CD4-positive, CD25-positive, alpha-beta regulatory T cell (primary cell): ENCODE data around the gene ZRANB1. TPM values are rescaled to one million over a fixed set of nuclear protein-coding genes. Genes with fewer than 3 reads are reported as not detected.
A peak's percentile ranks its signal among the peaks of the same experiment; 100 is the strongest.

Experiments
- ATAC-seq, 2 donors: fragments of 150-1000 bp; cut with Tn5 transposase; one replicate each; pipeline ENCODE4 v1.10.0; 2021; ENCODE audit warnings: low read depth in 2 of 2, moderate number of reproducible peaks in 2 of 2, moderate library complexity in 1 of 2
- DNase-seq, 3 donors: peaks; one replicate each; pipeline versions ENCODE4 v3.0.0 to v3.0.0-alpha.2; 2012 to 2022; ENCODE audit warnings: mixed read lengths in 1 of 3
- H3K27ac ChIP-seq: one replicate; pipeline ENCODE4 v1.7.0; 2013; ENCODE audit warnings: mild to moderate bottlenecking, low read length; ENCODE audit not compliant: insufficient read depth, poor library complexity, severe bottlenecking
- H3K27me3 ChIP-seq: one replicate; pipeline ENCODE4 v1.7.0; 2013; ENCODE audit warnings: low read length; ENCODE audit not compliant: control insufficient read depth, insufficient read depth
- H3K36me3 ChIP-seq: one replicate; pipeline ENCODE4 v1.7.0; 2013; ENCODE audit warnings: mild to moderate bottlenecking, low read length, moderate library complexity; ENCODE audit not compliant: control insufficient read depth, insufficient read depth
- H3K4me1 ChIP-seq: 2 replicates; pipeline ENCODE4 v1.7.0; 2013; ENCODE audit warnings: mild to moderate bottlenecking, low read length; ENCODE audit not compliant: insufficient read depth, control insufficient read depth, poor library complexity, severe bottlenecking
- H3K4me3 ChIP-seq: one replicate; pipeline ENCODE4 v1.7.0; 2013; ENCODE audit warnings: low read depth, mild to moderate bottlenecking, low read length, moderate library complexity
- H3K9me3 ChIP-seq, 2 experiments: 1 replicate in 1 of 2; 2 replicates in 1 of 2; pipeline ENCODE4 v1.7.0; 2013; ENCODE audit warnings: low read length in 2 of 2, mild to moderate bottlenecking in 1 of 2, moderate library complexity in 1 of 2; ENCODE audit not compliant: control insufficient read depth in 2 of 2
- H3K27ac Mint-ChIP-seq, 3 donors: one replicate each; pipeline ENCODE4 v1.8.0; 2020 to 2022; ENCODE audit warnings: mild to moderate bottlenecking in 3 of 3, mixed read lengths in 3 of 3, moderate library complexity in 2 of 3
- H3K27me3 Mint-ChIP-seq: one replicate; pipeline ENCODE4 v1.8.0; 2022; ENCODE audit warnings: mild to moderate bottlenecking, mixed read lengths
- H3K36me3 Mint-ChIP-seq: one replicate; pipeline ENCODE4 v1.8.0; 2020; ENCODE audit warnings: mixed read lengths
- H3K4me1 Mint-ChIP-seq, 4 donors: one replicate each; pipeline ENCODE4 v1.8.0; 2020 to 2022; ENCODE audit warnings: mixed read lengths in 4 of 4, mild to moderate bottlenecking in 1 of 4
- H3K4me3 Mint-ChIP-seq, 4 donors: one replicate each; pipeline ENCODE4 v1.8.0; 2020 to 2022; ENCODE audit warnings: mild to moderate bottlenecking in 4 of 4, mixed read lengths in 4 of 4, moderate library complexity in 3 of 4
- H3K9me3 Mint-ChIP-seq, 7 donors: one replicate each; pipeline ENCODE4 v1.8.0; 2020 to 2022; ENCODE audit warnings: mixed read lengths in 7 of 7, mild to moderate bottlenecking in 3 of 7, moderate library complexity in 2 of 7
- polyA plus RNA-seq, 4 donors: library from polyadenylated mRNA; unstranded; fragments of 300-500 nt; fragmentation: Illumina TruSeq; gene quantifications; one replicate each; pipeline ENCODE4 v1.2.3, GENCODE V29; 2021
- total RNA-seq: library from RNA; stranded (reverse); gene quantifications from one replicate; pipeline ENCODE4 v1.2.3, GENCODE V29; 2022

The ZRANB1 gene
- total and polyA plus RNA-seq, 5 donors from 2014 or later, result 6.6 to 27.8 (median 6.9) TPM

- peak overlapping the region; percentile 94 to 98 (median 96) for H3K27ac Mint-ChIP-seq
- no peaks in the 10 kb centered on the region for H3K9me3 Mint-ChIP-seq
- H3K4me3 Mint-ChIP-seq, result peak overlapping the region; percentile 88 to 97 (median 92)
- no peaks in the 10 kb centered on the region for H3K27me3 ChIP-seq
- no peaks in the 10 kb centered on the region for H3K9me3 ChIP-seq
- H3K4me1 ChIP-seq, result peaks cover 27% of the 10 kb centered on the region
- H3K27me3 Mint-ChIP-seq, result peaks cover 23% of the 10 kb centered on the region
- H3K27ac ChIP-seq, result peak overlapping the region; percentile 94
- no peaks in the 10 kb centered on the region for H3K36me3 ChIP-seq
- ATAC-seq (peak in 1 of 2 donors; percentile 0), DNase-seq (no peak)
- peaks cover 26 to 42% (median 35%) of the 10 kb centered on the region in 4 donors for H3K4me1 Mint-ChIP-seq
- peak overlapping the region; percentile 95 for H3K4me3 ChIP-seq
- H3K36me3 Mint-ChIP-seq, result peaks cover 3% of the 10 kb centered on the region
These were observed 25.8 kb upstream of the ZRANB1 start for GRCh38 chr10:124916098-124916584.

- H3K27ac ChIP-seq, result peak overlapping the region; percentile 94
- H3K4me1 ChIP-seq, result peaks cover 27% of the 10 kb centered on the region
- ATAC-seq (peak; percentile 95 to 96), DNase-seq (peak; percentile 96)
- Mint-ChIP-seq H3K27me3 (peaks cover 16% of the 10 kb centered on the region), H3K27ac (peak overlapping the region; percentile 94 to 98 (median 97)), H3K9me3 (no peaks in the 10 kb centered on the region), H3K36me3 (peaks cover 3% of the 10 kb centered on the region), H3K4me3 (peak overlapping the region; percentile 88 to 98 (median 94)), H3K4me1 (peaks cover 21 to 47% (median 32%) of the 10 kb centered on the region in 4 donors)
- H3K27me3 ChIP-seq, result no peaks in the 10 kb centered on the region
- H3K36me3 ChIP-seq, result no peaks in the 10 kb centered on the region
- peak overlapping the region; percentile 95 for H3K4me3 ChIP-seq
- no peaks in the 10 kb centered on the region for H3K9me3 ChIP-seq
These were observed 25.1 kb upstream of the ZRANB1 start for GRCh38 chr10:124916585-124917427.

DNA sequence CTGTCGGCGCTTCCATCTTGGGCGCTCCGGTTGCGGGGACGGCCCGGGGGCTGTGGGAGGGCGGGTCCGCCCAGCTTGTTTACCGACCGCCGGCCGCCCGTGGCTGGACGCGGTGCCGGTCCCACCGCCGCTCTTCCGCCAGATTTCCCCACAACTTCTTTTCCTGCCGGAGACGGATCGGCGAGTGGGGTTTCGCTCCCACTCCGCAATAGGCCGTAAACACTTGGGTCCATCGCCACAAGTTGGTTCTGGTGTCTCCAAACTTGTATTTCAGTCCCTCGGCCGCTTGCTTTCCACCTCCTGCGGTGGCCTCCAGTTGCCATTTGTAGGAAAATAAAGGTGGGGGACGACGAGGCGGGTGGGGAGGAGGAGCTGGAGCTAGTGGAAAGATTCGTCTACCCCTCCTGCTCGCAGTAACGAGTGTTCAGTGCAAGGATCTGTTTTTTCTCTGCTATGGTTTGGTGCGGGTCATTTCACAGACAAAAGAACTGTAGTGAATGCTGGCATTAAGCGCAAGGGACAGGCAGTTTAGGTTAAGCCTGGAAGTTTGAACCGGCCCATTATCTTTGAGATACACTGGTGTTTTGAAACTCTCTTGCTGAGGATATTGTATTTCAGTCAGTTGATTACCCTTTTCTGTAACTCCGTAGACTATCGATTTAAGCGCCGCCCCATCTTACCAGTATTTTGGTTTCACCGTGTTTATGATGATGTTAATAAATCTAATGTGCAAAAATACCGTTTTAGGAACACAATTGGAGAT, 24.3 kb upstream of the ZRANB1 start:
- H3K36me3 Mint-ChIP-seq, result peaks cover 3% of the 10 kb centered on the region

DNA sequence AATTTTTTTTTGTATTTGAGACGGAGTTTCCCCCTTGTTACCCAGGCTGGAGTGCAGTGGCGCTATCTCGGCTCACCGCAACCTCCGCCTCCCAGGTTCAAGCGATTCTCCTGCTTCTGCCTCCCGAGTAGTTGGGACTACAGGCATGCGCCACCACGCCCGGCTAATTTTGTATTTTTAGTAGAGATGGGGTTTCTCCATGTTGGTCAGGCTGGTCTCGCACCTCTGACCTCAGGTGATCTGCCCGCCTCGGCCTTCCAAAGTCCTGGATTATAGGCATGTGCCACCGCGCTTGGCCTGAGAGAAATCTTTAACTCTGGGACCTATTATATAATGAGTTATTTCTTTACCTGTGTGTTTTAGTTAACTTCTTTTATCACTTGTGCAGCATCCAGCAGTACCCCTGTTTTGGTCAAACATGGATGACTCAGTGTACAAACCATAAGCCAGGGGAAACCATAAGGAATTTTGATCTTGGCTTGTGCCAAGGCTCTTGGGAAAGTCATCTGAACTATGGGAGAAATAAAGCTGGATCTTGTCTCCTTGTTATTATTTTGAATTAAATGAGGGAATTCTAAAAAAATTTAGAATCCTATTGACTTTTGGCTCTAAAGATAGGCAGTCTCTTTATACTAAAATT, 23.6 kb upstream of the ZRANB1 start:
- no peak overlapping the region for H3K27ac ChIP-seq
- H3K4me3 ChIP-seq, result peak overlapping the region; percentile 97
- H3K9me3 ChIP-seq, result no peaks in the 10 kb centered on the region
- DNase-seq (no peak), ATAC-seq (no peak)
- Mint-ChIP-seq H3K36me3 (peaks cover 3% of the 10 kb centered on the region), H3K27ac (peak overlapping the region in 2 of 3 donors; percentile 97), H3K4me1 (peaks cover 20 to 51% (median 32%) of the 10 kb centered on the region in 4 donors), H3K9me3 (no peaks in the 10 kb centered on the region), H3K4me3 (peak overlapping the region; percentile 96 to 99 (median 98)), H3K27me3 (peaks cover 7% of the 10 kb centered on the region)
- peaks cover 27% of the 10 kb centered on the region for H3K4me1 ChIP-seq
- H3K36me3 ChIP-seq, result no peaks in the 10 kb centered on the region
- no peaks in the 10 kb centered on the region for H3K27me3 ChIP-seq

More for the DNA sequence above, 24.3 kb upstream of the ZRANB1 start:
- DNase-seq, result peak; percentile 19 to 53 (median 27)
- H3K9me3 Mint-ChIP-seq, result no peaks in the 10 kb centered on the region
- Histone ChIP-seq H3K27ac (peak overlapping the region; percentile 94), H3K4me3 (peak overlapping the region; percentile 97), H3K9me3 (no peaks in the 10 kb centered on the region), H3K36me3 (no peaks in the 10 kb centered on the region), H3K27me3 (no peaks in the 10 kb centered on the region), H3K4me1 (peaks cover 27% of the 10 kb centered on the region)
- peak overlapping the region; percentile 97 for H3K27ac Mint-ChIP-seq
- ATAC-seq, result no peak
- H3K4me1 Mint-ChIP-seq, result peaks cover 20 to 48% (median 32%) of the 10 kb centered on the region in 4 donors
- H3K27me3 Mint-ChIP-seq, result peaks cover 12% of the 10 kb centered on the region
- H3K4me3 Mint-ChIP-seq, result peak overlapping the region; percentile 96 to 99 (median 98)

DNA sequence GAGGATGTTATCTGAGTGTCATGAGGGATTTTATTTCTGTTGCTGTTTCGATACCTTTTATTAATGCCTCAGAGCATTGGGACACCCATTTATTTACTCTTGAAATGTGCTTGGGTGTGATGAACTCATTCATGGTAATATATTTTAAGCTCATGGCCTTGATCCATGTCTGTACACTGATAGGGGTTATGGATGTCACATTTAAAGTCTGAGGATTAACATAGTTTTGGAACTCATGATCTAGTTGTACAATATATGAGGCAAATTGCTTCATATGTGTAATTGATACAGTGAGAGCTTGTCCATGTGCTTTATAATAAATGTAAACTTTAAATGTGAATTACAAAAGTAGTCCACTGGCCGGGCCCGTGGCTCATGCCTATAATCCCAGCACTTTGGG, 23.0 kb upstream of the ZRANB1 start:
- peak overlapping the region; percentile 97 for H3K4me3 ChIP-seq
- peaks cover 21 to 57% (median 32%) of the 10 kb centered on the region in 4 donors for H3K4me1 Mint-ChIP-seq
- DNase-seq, result no peak

GRCh38 chr10:124921261-124921660, 20.7 kb upstream of the ZRANB1 start:
- Mint-ChIP-seq H3K36me3 (peaks cover 8% of the 10 kb centered on the region), H3K27ac (no peak overlapping the region), H3K9me3 (no peaks in the 10 kb centered on the region), H3K27me3 (peaks cover 7% of the 10 kb centered on the region), H3K4me3 (peak overlapping the region in 1 of 4 donors; percentile 74), H3K4me1 (peaks cover 33 to 69% (median 39%) of the 10 kb centered on the region in 4 donors)
- H3K4me3 ChIP-seq, result no peak overlapping the region
- H3K27me3 ChIP-seq, result no peaks in the 10 kb centered on the region
- DNase-seq (no peak), ATAC-seq (no peak)
- H3K27ac ChIP-seq, result no peak overlapping the region
- H3K36me3 ChIP-seq, result no peaks in the 10 kb centered on the region
- H3K9me3 ChIP-seq, result no peaks in the 10 kb centered on the region
- H3K4me1 ChIP-seq, result peaks cover 23% of the 10 kb centered on the region

More for the DNA sequence above, 23.0 kb upstream of the ZRANB1 start:
- Mint-ChIP-seq H3K4me3 (peak overlapping the region; percentile 96 to 99 (median 98)), H3K36me3 (peaks cover 3% of the 10 kb centered on the region), H3K9me3 (no peaks in the 10 kb centered on the region), H3K27me3 (peaks cover 7% of the 10 kb centered on the region), H3K27ac (peak overlapping the region; percentile 10 to 97 (median 97))
- H3K36me3 ChIP-seq, result no peaks in the 10 kb centered on the region
- ATAC-seq, result no peak
- H3K27ac ChIP-seq, result no peak overlapping the region
- H3K9me3 ChIP-seq, result no peaks in the 10 kb centered on the region
- peaks cover 27% of the 10 kb centered on the region for H3K4me1 ChIP-seq
- no peaks in the 10 kb centered on the region for H3K27me3 ChIP-seq

DNA sequence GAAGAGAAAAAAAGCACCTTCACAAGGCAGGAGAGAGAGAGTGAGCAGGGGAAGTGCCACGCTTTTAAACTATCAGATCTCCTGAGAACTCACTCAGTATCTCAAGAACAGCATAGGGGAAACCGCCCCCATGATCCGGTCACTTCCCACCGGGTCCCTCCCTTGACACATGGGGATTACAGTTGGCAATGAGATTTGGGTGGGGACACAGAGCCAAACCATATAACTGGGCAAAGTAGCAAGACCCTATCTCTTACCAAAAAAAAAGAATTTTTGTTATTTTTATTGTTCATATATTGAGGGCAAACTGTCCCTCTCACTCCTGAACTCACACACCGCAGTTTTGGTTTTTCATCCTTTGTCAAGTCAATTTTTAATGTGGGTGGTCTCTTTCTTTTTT, 18.2 kb upstream of the ZRANB1 start:
- Histone ChIP-seq H3K4me1 (peaks cover 11% of the 10 kb centered on the region), H3K36me3 (peaks cover 6% of the 10 kb centered on the region), H3K9me3 (no peaks in the 10 kb centered on the region), H3K27ac (no peak overlapping the region), H3K27me3 (no peaks in the 10 kb centered on the region), H3K4me3 (no peak overlapping the region)
- Mint-ChIP-seq H3K4me3 (no peak overlapping the region), H3K9me3 (no peaks in the 10 kb centered on the region), H3K27me3 (no peaks in the 10 kb centered on the region), H3K27ac (no peak overlapping the region), H3K4me1 (peaks cover 27 to 75% (median 32%) of the 10 kb centered on the region in 4 donors), H3K36me3 (peaks cover 13% of the 10 kb centered on the region)
- ATAC-seq, result no peak
- DNase-seq, result no peak
